HG03565 (cell line): ENCODE measurements around the gene STYXL1.

ENCODE experiments used
- ATAC-seq: cut with Tn5 transposase; IDR thresholded peaks from one replicate; pipeline ENCODE4 v1.9.1; 2021; ENCODE audit warnings: mild to moderate bottlenecking, moderate library complexity; ENCODE audit not compliant: unreplicated experiment

The STYXL1 gene

GRCh38 chr7:75960372-75960771, 87.4 kb downstream of the STYXL1 start:
- no peak for ATAC-seq

GRCh38 chr7:75958802-75959543, 88.8 kb downstream of the STYXL1 start:
- no peak for ATAC-seq

GRCh38 chr7:75957021-75957736, 90.6 kb downstream of the STYXL1 start:
- ATAC-seq = no peak

- ATAC-seq = no peak
Measured at GRCh38 chr7:75955331-75955955, 92.4 kb downstream of the STYXL1 start.

- no peak for ATAC-seq
Measured at GRCh38 chr7:75953931-75954330, 93.9 kb downstream of the STYXL1 start.

GRCh38 chr7:75953431-75953830, 94.4 kb downstream of the STYXL1 start:
- ATAC-seq = no peak

- ATAC-seq = no peak
Measured at GRCh38 chr7:75951506-75951905, 96.3 kb downstream of the STYXL1 start.

GRCh38 chr7:75950111-75950681, 97.6 kb downstream of the STYXL1 start:
- no peak for ATAC-seq

GRCh38 chr7:75948179-75948578, 99.6 kb downstream of the STYXL1 start:
- no peak for ATAC-seq
